Heart right ventricle (tissue), 16 donors: ENCODE measurements around the gene ZNF236. TPM values are rescaled to one million over a fixed set of nuclear protein-coding genes. Genes with fewer than 3 reads are reported as not detected.
A peak's percentile ranks its signal among the peaks of the same experiment; 100 is the strongest.

Experiments used
- ATAC-seq, 8 donors: fragments of 200-7000 bp; cut with Tn5 transposase; one replicate each; pipeline ENCODE4 v1.9.1; 2020; ENCODE audit warnings: mild to moderate bottlenecking in 8 of 8, moderate library complexity in 8 of 8, moderate number of reproducible peaks in 1 of 8
- DNase-seq, 2 donors: peaks; one replicate each; pipeline ENCODE4 v3.0.0-alpha.2; 2020
- H3K27ac ChIP-seq, 10 donors: fragments of 200-600 bp; sonication (generic) in 2 of 10; one replicate each; pipeline versions ENCODE4 v1.5.0 to v1.8.0; 2020 to 2022; ENCODE audit warnings: mild to moderate bottlenecking in 3 of 10
- H3K27me3 ChIP-seq, 7 donors: fragments of 200-600 bp; one replicate each; pipeline ENCODE4 v1.8.0; 2021 to 2022; ENCODE audit warnings: mild to moderate bottlenecking in 2 of 7
- H3K36me3 ChIP-seq, 9 donors: fragments of 200-600 bp; sonication (generic) in 1 of 9; one replicate each; pipeline versions ENCODE4 v1.5.0 to v1.8.0; 2020 to 2022; ENCODE audit warnings: mild to moderate bottlenecking in 2 of 9
- H3K4me1 ChIP-seq, 9 donors: fragments of 200-600 bp; sonication (generic) in 1 of 9; one replicate each; pipeline versions ENCODE4 v1.5.0 to v1.8.0; 2020 to 2022; ENCODE audit warnings: mild to moderate bottlenecking in 4 of 9
- H3K4me3 ChIP-seq, 10 donors: fragments of 200-600 bp; sonication (generic) in 2 of 10; one replicate each; pipeline versions ENCODE4 v1.5.0 to v1.8.0; 2020 to 2022; ENCODE audit warnings: mild to moderate bottlenecking in 7 of 10, moderate library complexity in 2 of 10
- H3K9me3 ChIP-seq, 11 donors: fragments of 200-600 bp in 10 of 11; sonication (generic) in 2 of 11; one replicate each; pipeline versions ENCODE4 v1.5.0 to v1.8.0; 2013 to 2022; ENCODE audit warnings: mild to moderate bottlenecking in 2 of 11, control low read depth in 1 of 11, moderate library complexity in 1 of 11
- CTCF ChIP-seq, 9 donors: fragments of 200-600 bp; sonication (generic) in 2 of 9; IDR thresholded peaks; one replicate each; pipeline versions ENCODE4 v1.5.0 to v1.8.0; 2021 to 2022; ENCODE audit warnings: antibody characterized with exemption in 9 of 9, mild to moderate bottlenecking in 5 of 9, moderate library complexity in 1 of 9
- WGBS, 2 donors: extraction: QIAGEN DNeasy Blood & Tissue Kit; methylation state at CpG; one replicate each; pipeline ENCODE4 v1.1.7; 2013; ENCODE audit warnings: inconsistent platforms in 1 of 2; 5-methylcytosine and 5-hydroxymethylcytosine counted together
- intact Hi-C, 10 donors: fragments of 100-400 bp; cut with DNase I; formaldehyde crosslinking; loops; one replicate each; pipeline versions ENCODE4 v1.11.1 to v1.14.2; 2022
- polyA plus RNA-seq, 2 donors: library from polyadenylated mRNA; stranded (reverse); fragments of 200-250 nt; gene quantifications; one replicate each; pipeline ENCODE4 v1.2.3, GENCODE V29; 2013
- total RNA-seq, 10 donors: library from RNA; stranded (reverse); fragmentation: NEBNext Ultra II Directional in 3 of 10; extraction: Animal tissue kit (Norgen Biotek cat#: 25700) in 3 of 10; gene quantifications; one replicate each; pipeline versions ENCODE4 v1.2.1 to v1.2.4, GENCODE V29; 2021 to 2023
- donor health status: Arrhythmogenic right ventricular cardiomyopathy.
- donor health status: ischemic (EF 13 %, LVEDD 7.1; RV severe dilation, severe dysfunction).
- donor health status: healthy with polysubstance abuse.
- donor health status: DM: no; HTN: yes; CAD: no.
- donor health status: DM: no; HTN: no; CAD: no.
- donor health status: ischemic (EF 25% LVEDD 6.9; RV normal size, moderate dysfunction).
- donor health status: ischemic (EF 25% LVEDD 5.7; RV mildly dilated, moderate dysfunction).
- donor health status: healthy.
- donor health status: DM: yes; HTN: yes; CAD: no.
- donor health status: Ischemic cardiomyopathy.
- donor health status: ischemic (EF 35%, LVEDD 5.7; RV mildly dilated, moderate dysfunction).
- donor health status: nonischemic (EF 11% LVEDD 7.7; RV severe dilation, severe dysfunction).
- donor health status: DM: yes; HTN: yes; CAD: no.
- donor health status: PGD.
- donor health status: ischemic (EF 29% LVEDD 5.4; RV normal size, mild dysfunction).
- donor health status: nonischemic (EF 23%, LVEDD 6.1; RV moderate dilation, normal function).

Gene ZNF236
- total and polyA plus RNA-seq, 12 donors, result 0.75 to 14.9 (median 12.1) TPM

GRCh38 chr18:76874642-76875389, 52.5 kb downstream of the ZNF236 start:
- intact Hi-C loops, result loop anchor here in 3 of 10 donors (5.0 to 10.0 kb wide), 3 partner anchors 70 to 107 kb away; no protein-coding TSS in a partner anchor
- DNase-seq (no peak), ATAC-seq (no peak)
- Histone ChIP-seq H3K4me1 (no peaks in the 10 kb centered on the region), H3K36me3 (peaks cover 0 to 77% (median 6%) of the 10 kb centered on the region in 9 donors), H3K27ac (no peak overlapping the region), H3K4me3 (no peak overlapping the region), H3K27me3 (no peaks in the 10 kb centered on the region), H3K9me3 (no peaks in the 10 kb centered on the region)
- WGBS, 2 donors, result 91 to 95% methylated on average over 13 of the region's 13 CpGs
- TF ChIP-seq CTCF (IDR thresholded peaks at IDR 0.05), result no peak

DNA sequence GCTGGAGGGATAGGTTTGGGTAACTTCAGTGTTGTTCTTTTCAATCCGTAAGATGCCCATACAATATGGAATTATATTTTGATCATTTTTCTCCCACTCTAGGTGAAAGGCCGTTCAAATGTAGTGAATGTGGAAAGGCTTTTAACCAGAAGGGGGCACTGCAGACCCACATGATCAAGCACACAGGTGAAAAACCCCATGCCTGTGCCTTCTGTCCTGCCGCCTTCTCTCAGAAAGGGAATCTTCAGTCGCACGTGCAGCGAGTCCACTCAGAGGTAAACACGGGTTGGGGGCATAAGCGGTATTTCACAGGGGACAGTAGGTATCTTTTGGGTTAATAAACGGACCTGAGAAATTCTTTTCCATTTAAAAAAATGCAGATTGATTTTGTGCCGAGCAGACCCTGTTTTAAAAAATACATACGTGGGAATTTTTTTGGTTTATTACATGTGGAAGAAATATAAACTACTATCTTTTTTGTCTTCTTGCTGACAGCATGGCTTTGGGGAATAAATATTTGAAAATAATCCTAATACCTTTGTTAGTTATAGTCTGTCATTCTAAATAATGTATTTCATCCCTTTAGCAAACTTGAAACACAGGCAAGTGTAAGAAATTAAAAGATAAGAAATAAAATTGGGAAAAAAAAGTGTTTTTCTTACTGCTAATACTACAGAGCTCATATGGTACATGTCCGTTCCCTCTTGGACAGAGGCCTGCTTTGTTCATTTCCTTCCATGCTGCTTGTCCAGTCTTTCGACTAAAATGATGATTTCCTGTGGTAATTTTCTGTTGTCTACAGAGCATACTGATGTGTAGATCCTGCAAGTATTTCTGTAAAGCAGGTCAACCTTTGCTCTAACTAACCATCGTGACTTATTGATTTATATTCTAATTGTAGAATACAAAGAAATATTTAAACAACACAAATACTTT, 53.3 kb downstream of the ZNF236 start:
- WGBS, 2 donors, result 70 to 75% methylated on average over 14 of the region's 14 CpGs

GRCh38 chr18:76878426-76878825, 56.1 kb downstream of the ZNF236 start:
- Histone ChIP-seq H3K27me3 (no peaks in the 10 kb centered on the region), H3K4me3 (no peak overlapping the region), H3K4me1 (no peaks in the 10 kb centered on the region), H3K27ac (no peak overlapping the region), H3K36me3 (peaks cover 0 to 80% (median 23%) of the 10 kb centered on the region in 9 donors), H3K9me3 (no peaks in the 10 kb centered on the region)
- WGBS, 2 donors, result 87 to 96% methylated on average over 5 of the region's 5 CpGs
- intact Hi-C loops, result loop anchor here in 2 of 10 donors (5.0 to 10.0 kb wide), 2 partner anchors 74 to 104 kb away; no protein-coding TSS in a partner anchor
- TF ChIP-seq CTCF (IDR thresholded peaks at IDR 0.05), result no peak
- ATAC-seq (no peak), DNase-seq (no peak)

More for the DNA sequence above, 53.3 kb downstream of the ZNF236 start:
- no peaks in the 10 kb centered on the region for H3K27me3 ChIP-seq
- intact Hi-C loops, result loop anchor here in 2 of 10 donors (5.0 to 10.0 kb wide), 2 partner anchors 71 to 107 kb away; no protein-coding TSS in a partner anchor
- H3K9me3 ChIP-seq, result no peaks in the 10 kb centered on the region
- no peak overlapping the region for H3K27ac ChIP-seq
- peaks cover 0 to 77% (median 9%) of the 10 kb centered on the region in 9 donors for H3K36me3 ChIP-seq
- no peaks in the 10 kb centered on the region for H3K4me1 ChIP-seq
- peak in 1 of 2 donors; percentile 13 for DNase-seq
- ATAC-seq, result peak in 1 of 8 donors; percentile 56
- peak; percentile 17 to 69 (median 63) for TF ChIP-seq CTCF (IDR thresholded peaks at IDR 0.05)
- H3K4me3 ChIP-seq, result no peak overlapping the region

GRCh38 chr18:76880026-76880425, 57.7 kb downstream of the ZNF236 start:
- H3K4me3 ChIP-seq, result no peak overlapping the region
- peaks cover 0 to 95% (median 26%) of the 10 kb centered on the region in 9 donors for H3K36me3 ChIP-seq
- no peaks in the 10 kb centered on the region for H3K27me3 ChIP-seq
- TF ChIP-seq CTCF (IDR thresholded peaks at IDR 0.05), result no peak
- DNase-seq, result no peak
- 76 to 80% methylated on average over 17 of the region's 17 CpGs for WGBS, 2 donors
- intact Hi-C loops, result loop anchor here in 1 of 10 donors (5.0 to 10.0 kb wide), 2 partner anchors 75 to 102 kb away; no protein-coding TSS in a partner anchor
- no peaks in the 10 kb centered on the region for H3K4me1 ChIP-seq
- no peaks in the 10 kb centered on the region for H3K9me3 ChIP-seq
- ATAC-seq, result no peak
- H3K27ac ChIP-seq, result no peak overlapping the region
